Diencephalon (tissue), 1 donor: Measurements from ENCODE around the gene SLC25A5. TPM values are rescaled to one million over a fixed set of nuclear protein-coding genes. Genes with fewer than 3 reads are reported as not detected.

ENCODE experiments used
- small RNA-seq: library from RNA; depleted of rRNA; stranded (forward); fragments of <200 nt; gene quantifications from one replicate; pipeline ENCODE3, GENCODE V24; 2014
- total RNA-seq: library from RNA; depleted of rRNA; stranded (reverse); fragments of >200 nt; gene quantifications from one replicate; pipeline ENCODE4 v1.2.3, GENCODE V29; 2014

SLC25A5 gene
- total RNA-seq = 129 TPM

GRCh38 chrX:119467842-119468550, at the start of gene SLC25A5:
Gene SLC25A5, plus strand, starts transcription at chrX:119468444. Its CDS starts 72 bp downstream, at chrX:119468516.

Small RNAs within 50 kb of the gene (small RNA-seq; reads per million reads assigned to genes)
- gene RNU1-67P = 1.0 reads per million, percentile 77 among the genes with 10 or more reads in this experiment
- 0.15 reads per million for gene RNY3P16

Other genes with a start within 250 kb of the SLC25A5 start
- gene PGRMC1, start 232.2 kb upstream of the SLC25A5 start, total RNA-seq = 320 TPM
- 3.9 TPM for gene SLC25A43, start 69.1 kb upstream of the SLC25A5 start, total RNA-seq
- gene STEEP1, start 97.0 kb downstream of the SLC25A5 start, total RNA-seq = 35.3 TPM
- gene UBE2A, start 106.1 kb downstream of the SLC25A5 start, total RNA-seq = 39.4 TPM
- gene NKRF, start 138.0 kb downstream of the SLC25A5 start, total RNA-seq = 20.8 TPM
- gene SEPTIN6, start 224.7 kb downstream of the SLC25A5 start, total RNA-seq = 67.8 TPM